Measurements from ENCODE around the gene SYNJ2BP.

DNA sequence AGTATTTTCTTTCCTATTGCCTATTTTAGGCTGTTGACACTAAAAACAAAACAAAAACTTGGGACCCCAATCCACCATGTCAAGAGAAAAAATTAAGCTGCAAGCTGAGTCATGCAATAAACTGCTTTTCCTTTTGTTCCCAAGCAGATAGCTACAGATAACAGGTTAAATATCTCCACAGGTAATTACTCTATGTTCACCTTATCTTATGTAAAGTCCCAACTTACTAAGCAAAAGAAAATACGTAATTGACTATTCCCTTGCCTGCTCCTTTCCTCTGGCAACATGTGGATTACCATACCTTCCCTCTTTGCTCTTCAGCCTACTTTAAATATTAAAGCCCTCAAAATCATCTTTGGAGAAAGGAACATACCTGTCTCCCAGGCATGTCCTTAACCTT lies 38.2 kb downstream of the SYNJ2BP start:
- TF ChIP-seq, protein P1, sequence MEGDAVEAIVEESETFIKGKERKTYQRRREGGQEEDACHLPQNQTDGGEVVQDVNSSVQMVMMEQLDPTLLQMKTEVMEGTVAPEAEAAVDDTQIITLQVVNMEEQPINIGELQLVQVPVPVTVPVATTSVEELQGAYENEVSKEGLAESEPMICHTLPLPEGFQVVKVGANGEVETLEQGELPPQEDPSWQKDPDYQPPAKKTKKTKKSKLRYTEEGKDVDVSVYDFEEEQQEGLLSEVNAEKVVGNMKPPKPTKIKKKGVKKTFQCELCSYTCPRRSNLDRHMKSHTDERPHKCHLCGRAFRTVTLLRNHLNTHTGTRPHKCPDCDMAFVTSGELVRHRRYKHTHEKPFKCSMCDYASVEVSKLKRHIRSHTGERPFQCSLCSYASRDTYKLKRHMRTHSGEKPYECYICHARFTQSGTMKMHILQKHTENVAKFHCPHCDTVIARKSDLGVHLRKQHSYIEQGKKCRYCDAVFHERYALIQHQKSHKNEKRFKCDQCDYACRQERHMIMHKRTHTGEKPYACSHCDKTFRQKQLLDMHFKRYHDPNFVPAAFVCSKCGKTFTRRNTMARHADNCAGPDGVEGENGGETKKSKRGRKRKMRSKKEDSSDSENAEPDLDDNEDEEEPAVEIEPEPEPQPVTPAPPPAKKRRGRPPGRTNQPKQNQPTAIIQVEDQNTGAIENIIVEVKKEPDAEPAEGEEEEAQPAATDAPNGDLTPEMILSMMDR (IDR thresholded peaks at IDR 0.05): no peak
- no peak for TF ChIP-seq POLR2A (IDR thresholded peaks at IDR 0.05)

All from testis (tissue), 2 donors.